ENCODE results near the gene TMPO.
"Not testable (repeated sequence)": the region's sequence is repeated elsewhere in the genome, so short reads cannot be mapped to it uniquely, and the experiment has no call there.

Gene TMPO

DNA sequence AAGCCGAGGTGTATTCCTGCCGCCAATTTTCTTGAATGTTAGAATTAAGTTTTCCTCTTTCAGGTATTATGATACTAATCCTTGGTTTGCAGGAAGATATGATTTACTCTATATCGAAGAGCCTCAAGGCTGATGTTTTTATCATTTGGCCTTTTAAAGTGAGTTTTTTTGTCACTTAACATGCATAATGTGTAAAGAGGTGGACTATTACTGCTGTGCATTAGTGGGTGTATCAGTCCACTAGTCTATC, 11.1 kb upstream of the TMPO start:
- no peaks in the 10 kb centered on the region for H3K9me3 ChIP-seq (ENCODE audit: control insufficient read depth in 5 of 5, low read length in 5 of 5)
- H3K27ac ChIP-seq (ENCODE audit: low read depth, low read length), result peak overlapping the region; percentile 97
- no peaks in the 10 kb centered on the region for H3K36me3 ChIP-seq (ENCODE audit: control insufficient read depth in 5 of 5, insufficient read depth in 5 of 5, low read length in 5 of 5)
- H3K9ac ChIP-seq (ENCODE audit: low read length in 5 of 5), result peak overlapping the region in 4 of 5 donors; percentile 73 to 96 (median 90)
- no peaks in the 10 kb centered on the region for H3K27me3 ChIP-seq (ENCODE audit: control insufficient read depth in 5 of 5, insufficient read depth in 4 of 5, low read length in 5 of 5)
- H3K4me1 ChIP-seq (ENCODE audit: control insufficient read depth in 5 of 5, insufficient read depth in 5 of 5, low read length in 5 of 5), result peaks cover 0 to 15% (median 4%) of the 10 kb centered on the region in 5 donors
- H3K4me3 ChIP-seq (ENCODE audit: low read depth in 1 of 5, low read length in 5 of 5), result peak overlapping the region; percentile 84 to 96 (median 93)

DNA sequence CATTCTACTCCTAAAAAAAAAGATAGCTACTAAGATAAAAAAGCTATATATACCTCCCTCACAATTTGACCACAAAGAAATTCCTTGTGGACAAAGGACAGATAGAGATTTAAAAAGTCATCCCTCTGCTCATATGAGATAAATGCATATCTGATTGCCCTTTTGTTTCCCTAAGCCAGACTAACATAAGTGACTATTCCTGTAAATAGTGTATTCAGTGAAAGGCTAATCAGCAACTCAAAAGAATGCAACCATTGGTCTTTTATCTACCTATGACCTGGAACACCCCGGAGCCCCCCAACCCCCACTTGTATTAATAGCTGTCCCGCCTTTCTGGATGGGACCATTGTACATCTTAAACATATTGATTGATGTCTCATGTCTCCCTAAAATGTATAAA, 6.3 kb upstream of the TMPO start:
- Histone ChIP-seq H3K27me3 (ENCODE audit: control insufficient read depth in 5 of 5, insufficient read depth in 4 of 5, low read length in 5 of 5) (no peaks in the 10 kb centered on the region), H3K9ac (ENCODE audit: low read length in 5 of 5) (no peak overlapping the region), H3K27ac (ENCODE audit: low read depth, low read length) (no peak overlapping the region), H3K36me3 (ENCODE audit: control insufficient read depth in 5 of 5, insufficient read depth in 5 of 5, low read length in 5 of 5) (no peaks in the 10 kb centered on the region), H3K4me1 (ENCODE audit: control insufficient read depth in 5 of 5, insufficient read depth in 5 of 5, low read length in 5 of 5) (peaks cover 0 to 8% (median 6%) of the 10 kb centered on the region in 5 donors), H3K4me3 (ENCODE audit: low read depth in 1 of 5, low read length in 5 of 5) (no peak overlapping the region), H3K9me3 (ENCODE audit: control insufficient read depth in 5 of 5, low read length in 5 of 5) (no peaks in the 10 kb centered on the region)

DNA sequence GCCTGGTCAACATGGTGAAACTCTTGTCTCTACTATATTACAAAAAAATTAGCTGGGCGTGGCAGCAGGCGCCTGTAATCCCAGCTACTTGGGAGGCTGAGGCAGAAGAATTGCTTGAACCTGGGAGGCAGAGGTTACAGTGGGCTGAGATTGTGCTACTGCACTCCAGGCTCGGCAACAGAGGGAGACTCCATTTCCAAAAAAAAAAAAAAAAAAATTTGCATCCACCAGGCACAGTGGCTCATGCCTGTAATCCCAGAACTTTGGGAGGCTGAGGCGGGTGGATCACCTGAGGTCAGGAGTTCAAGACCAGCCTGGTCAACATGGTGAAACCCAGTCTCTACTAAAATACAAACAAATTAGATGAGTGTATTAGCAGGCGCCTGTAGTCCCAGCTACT, 3.6 kb upstream of the TMPO start:
- not testable (repeated sequence) for H3K9ac ChIP-seq (ENCODE audit: low read length in 5 of 5); H3K27ac ChIP-seq (ENCODE audit: low read depth, low read length); H3K27me3 ChIP-seq (ENCODE audit: control insufficient read depth in 5 of 5, insufficient read depth in 4 of 5, low read length in 5 of 5); H3K4me3 ChIP-seq (ENCODE audit: low read depth in 1 of 5, low read length in 5 of 5); H3K36me3 ChIP-seq (ENCODE audit: control insufficient read depth in 5 of 5, insufficient read depth in 5 of 5, low read length in 5 of 5); H3K9me3 ChIP-seq (ENCODE audit: control insufficient read depth in 5 of 5, low read length in 5 of 5)
- peaks cover 0 to 20% (median 15%) of the 10 kb centered on the region in 5 donors for H3K4me1 ChIP-seq (ENCODE audit: control insufficient read depth in 5 of 5, insufficient read depth in 5 of 5, low read length in 5 of 5)

DNA sequence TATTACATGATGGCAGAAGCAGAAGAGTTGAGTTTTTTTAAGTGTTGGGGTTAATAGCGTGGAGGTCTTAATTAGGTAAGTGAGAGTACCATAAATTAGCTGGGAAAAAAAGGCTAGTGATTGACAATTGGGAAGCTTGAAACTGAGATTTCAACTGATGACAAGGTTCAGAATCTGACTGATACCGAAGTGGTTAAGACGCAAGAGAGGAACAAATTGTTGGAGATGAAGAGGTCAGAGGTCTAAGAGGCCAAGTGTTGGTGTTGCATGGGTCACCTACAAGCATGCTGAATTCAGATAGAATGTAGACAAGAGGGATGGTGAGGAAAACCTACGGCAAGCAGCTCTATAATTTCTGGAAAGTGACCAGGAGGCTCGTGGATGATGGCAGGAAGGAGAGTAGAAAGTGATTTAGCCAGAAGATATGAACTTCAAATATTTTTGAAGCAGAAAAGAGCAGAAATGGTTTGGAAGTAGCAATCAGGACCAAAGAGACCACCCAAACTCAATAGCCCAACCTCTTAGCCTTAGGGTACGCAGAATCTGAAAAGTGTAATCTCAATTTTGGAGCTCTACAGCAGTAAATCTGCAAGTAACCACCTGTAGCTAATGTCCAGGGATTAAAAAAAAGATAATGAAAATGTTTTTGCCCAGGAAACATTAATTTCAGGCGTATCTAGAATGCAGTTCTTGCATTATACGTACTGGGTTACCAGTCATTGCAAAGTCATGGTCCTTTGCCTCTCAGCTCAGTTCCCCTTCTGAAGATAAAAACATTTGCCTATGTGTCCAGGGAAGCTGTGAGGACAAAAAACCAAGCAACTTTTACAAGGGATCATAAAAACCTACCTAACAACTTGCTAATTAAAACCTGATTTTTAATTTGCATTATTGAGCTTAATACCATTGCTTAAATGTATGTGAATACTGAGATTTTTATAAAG, 1.7 kb upstream of the TMPO start:
- H3K4me3 ChIP-seq (ENCODE audit: low read depth in 1 of 5, low read length in 5 of 5), result no peak overlapping the region
- no peak overlapping the region for H3K27ac ChIP-seq (ENCODE audit: low read depth, low read length)
- peak overlapping the region in 2 of 5 donors; percentile 82 to 97 for H3K9ac ChIP-seq (ENCODE audit: low read length in 5 of 5)
- no peaks in the 10 kb centered on the region for H3K9me3 ChIP-seq (ENCODE audit: control insufficient read depth in 5 of 5, low read length in 5 of 5)
- H3K36me3 ChIP-seq (ENCODE audit: control insufficient read depth in 5 of 5, insufficient read depth in 5 of 5, low read length in 5 of 5), result no peaks in the 10 kb centered on the region
- no peaks in the 10 kb centered on the region for H3K27me3 ChIP-seq (ENCODE audit: control insufficient read depth in 5 of 5, insufficient read depth in 4 of 5, low read length in 5 of 5)
- peaks cover 2 to 30% (median 22%) of the 10 kb centered on the region in 5 donors for H3K4me1 ChIP-seq (ENCODE audit: control insufficient read depth in 5 of 5, insufficient read depth in 5 of 5, low read length in 5 of 5)

DNA sequence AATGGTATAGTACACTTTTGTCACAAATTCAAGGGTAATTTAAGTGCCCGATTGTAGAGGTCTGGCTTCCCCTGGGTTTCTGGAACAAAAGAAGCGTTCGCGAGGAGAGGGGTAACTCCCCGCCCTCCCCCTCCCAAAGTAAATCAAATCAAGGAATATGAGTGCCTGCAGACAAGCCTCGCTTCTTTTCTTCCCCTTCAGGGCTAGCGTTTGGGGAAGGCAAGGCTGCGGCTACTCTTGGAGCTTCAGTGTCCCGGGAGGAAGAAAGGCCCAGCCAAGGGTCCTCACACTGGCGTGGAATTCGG, 456 bp upstream of the TMPO start:
- H3K4me3 ChIP-seq (ENCODE audit: low read depth in 1 of 5, low read length in 5 of 5), result peak overlapping the region; percentile 93 to 99 (median 97)
- no peaks in the 10 kb centered on the region for H3K36me3 ChIP-seq (ENCODE audit: control insufficient read depth in 5 of 5, insufficient read depth in 5 of 5, low read length in 5 of 5)
- peak overlapping the region; percentile 85 for H3K27ac ChIP-seq (ENCODE audit: low read depth, low read length)
- H3K4me1 ChIP-seq (ENCODE audit: control insufficient read depth in 5 of 5, insufficient read depth in 5 of 5, low read length in 5 of 5), result peaks cover 2 to 30% (median 22%) of the 10 kb centered on the region in 5 donors
- H3K9me3 ChIP-seq (ENCODE audit: control insufficient read depth in 5 of 5, low read length in 5 of 5), result no peaks in the 10 kb centered on the region
- no peaks in the 10 kb centered on the region for H3K27me3 ChIP-seq (ENCODE audit: control insufficient read depth in 5 of 5, insufficient read depth in 4 of 5, low read length in 5 of 5)
- peak overlapping the region; percentile 53 to 97 (median 96) for H3K9ac ChIP-seq (ENCODE audit: low read length in 5 of 5)

DNA sequence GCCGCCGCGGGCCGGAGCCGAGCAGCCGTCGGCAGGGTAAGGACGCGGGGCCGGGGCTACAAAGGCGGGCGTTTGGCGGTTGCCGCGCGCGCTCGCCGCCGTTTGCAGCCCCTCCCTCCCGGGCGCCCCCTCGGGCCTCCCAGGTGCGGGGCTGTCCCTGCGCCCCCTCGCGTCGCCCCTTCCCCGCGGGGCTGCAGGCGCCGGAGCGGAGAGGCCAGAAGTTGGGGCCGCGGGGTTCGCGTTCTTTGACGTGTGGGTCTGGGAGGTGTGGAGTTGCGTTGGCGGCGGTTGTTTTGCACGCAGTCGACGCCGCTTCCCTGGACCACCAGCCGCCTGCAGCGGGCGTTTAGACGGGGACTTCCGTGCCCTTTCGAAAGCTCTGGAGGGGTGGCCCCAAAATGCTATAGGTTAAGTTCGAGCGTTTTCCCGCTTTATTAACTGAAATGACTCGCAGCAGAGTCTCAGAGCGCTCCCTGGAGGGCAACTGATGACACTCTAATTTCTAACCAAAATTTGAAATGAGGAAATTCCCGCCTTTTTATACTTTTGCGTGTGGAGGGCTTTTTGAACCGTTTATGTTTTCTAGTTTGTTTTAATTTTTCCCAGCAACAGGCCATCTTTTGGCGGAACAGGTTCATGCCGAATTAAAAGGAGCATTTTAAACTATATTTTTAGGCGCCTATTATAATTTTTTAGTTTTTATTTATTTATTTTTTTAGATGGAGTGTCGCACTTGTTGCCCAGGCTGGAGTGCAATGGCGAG, 902 bp downstream of the TMPO start:
- Histone ChIP-seq H3K4me1 (ENCODE audit: control insufficient read depth in 5 of 5, insufficient read depth in 5 of 5, low read length in 5 of 5) (peaks cover 2 to 30% (median 22%) of the 10 kb centered on the region in 5 donors), H3K9me3 (ENCODE audit: control insufficient read depth in 5 of 5, low read length in 5 of 5) (no peaks in the 10 kb centered on the region), H3K4me3 (ENCODE audit: low read depth in 1 of 5, low read length in 5 of 5) (peak overlapping the region; percentile 79 to 99 (median 94)), H3K9ac (ENCODE audit: low read length in 5 of 5) (peak overlapping the region in 4 of 5 donors; percentile 82 to 97 (median 96)), H3K36me3 (ENCODE audit: control insufficient read depth in 5 of 5, insufficient read depth in 5 of 5, low read length in 5 of 5) (no peaks in the 10 kb centered on the region), H3K27me3 (ENCODE audit: control insufficient read depth in 5 of 5, insufficient read depth in 4 of 5, low read length in 5 of 5) (no peaks in the 10 kb centered on the region), H3K27ac (ENCODE audit: low read depth, low read length) (peak overlapping the region; percentile 85)

DNA sequence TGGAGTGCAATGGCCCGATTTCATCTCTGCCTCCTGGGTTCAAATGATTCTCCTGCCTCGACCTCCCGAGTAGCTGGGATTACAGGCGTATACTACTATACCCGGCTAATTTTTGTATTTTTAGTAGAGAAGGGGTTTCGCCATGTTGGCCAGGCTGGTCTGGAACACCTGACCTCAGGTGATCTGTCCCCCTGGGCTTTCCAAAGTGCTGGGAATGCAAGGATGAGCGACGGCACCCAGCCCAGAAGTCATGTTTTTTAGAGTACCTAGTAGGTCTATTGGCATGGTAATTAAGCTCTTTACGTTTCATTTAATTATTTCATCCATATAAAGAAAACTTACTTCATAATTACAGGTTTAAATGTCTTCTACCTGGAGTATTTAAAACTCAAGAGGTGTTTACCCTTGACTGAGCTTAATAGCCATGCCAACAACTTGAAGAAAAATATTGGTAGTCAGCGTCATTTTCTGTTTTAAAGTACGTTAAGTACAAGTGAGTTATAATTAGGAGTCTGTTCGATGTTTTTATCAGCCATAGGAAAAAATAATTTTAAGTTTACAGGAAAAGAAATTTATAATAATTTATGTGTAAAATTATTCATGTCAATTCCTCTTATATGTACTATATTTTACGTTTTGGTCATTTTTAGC, 4.0 kb downstream of the TMPO start:
- Histone ChIP-seq H3K27ac (ENCODE audit: low read depth, low read length) (no peak overlapping the region), H3K9me3 (ENCODE audit: control insufficient read depth in 5 of 5, low read length in 5 of 5) (no peaks in the 10 kb centered on the region), H3K36me3 (ENCODE audit: control insufficient read depth in 5 of 5, insufficient read depth in 5 of 5, low read length in 5 of 5) (peaks cover 0 to 2% (median 0%) of the 10 kb centered on the region in 5 donors), H3K4me1 (ENCODE audit: control insufficient read depth in 5 of 5, insufficient read depth in 5 of 5, low read length in 5 of 5) (peaks cover 2 to 24% (median 16%) of the 10 kb centered on the region in 5 donors), H3K27me3 (ENCODE audit: control insufficient read depth in 5 of 5, insufficient read depth in 4 of 5, low read length in 5 of 5) (no peaks in the 10 kb centered on the region), H3K9ac (ENCODE audit: low read length in 5 of 5) (no peak overlapping the region), H3K4me3 (ENCODE audit: low read depth in 1 of 5, low read length in 5 of 5) (no peak overlapping the region)

DNA sequence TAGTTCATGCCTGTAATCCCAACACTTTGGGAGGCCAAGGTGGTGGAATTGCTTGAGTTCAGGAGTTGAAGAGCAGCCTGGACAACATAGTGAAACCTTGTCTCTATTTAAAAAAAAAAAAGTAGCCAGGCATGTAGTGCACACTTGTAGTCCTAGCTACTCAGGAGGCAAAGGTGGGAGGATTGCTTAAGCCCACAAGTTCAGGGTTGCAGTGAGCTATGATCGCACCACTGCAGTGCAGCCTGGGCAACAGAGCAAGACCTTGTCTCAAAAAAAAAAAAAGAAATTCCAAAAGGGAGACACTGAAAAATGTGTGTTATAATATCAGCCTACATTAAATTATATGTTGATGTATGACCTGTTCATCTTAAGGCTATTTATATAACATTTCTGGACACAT, 14.7 kb downstream of the TMPO start:
- no peak overlapping the region for H3K9ac ChIP-seq (ENCODE audit: low read length in 5 of 5)
- no peak overlapping the region for H3K27ac ChIP-seq (ENCODE audit: low read depth, low read length)
- H3K9me3 ChIP-seq (ENCODE audit: control insufficient read depth in 5 of 5, low read length in 5 of 5), result no peaks in the 10 kb centered on the region
- H3K4me3 ChIP-seq (ENCODE audit: low read depth in 1 of 5, low read length in 5 of 5), result no peak overlapping the region
- H3K36me3 ChIP-seq (ENCODE audit: control insufficient read depth in 5 of 5, insufficient read depth in 5 of 5, low read length in 5 of 5), result peaks cover 0 to 27% (median 14%) of the 10 kb centered on the region in 5 donors
- peaks cover 0 to 11% (median 0%) of the 10 kb centered on the region in 5 donors for H3K4me1 ChIP-seq (ENCODE audit: control insufficient read depth in 5 of 5, insufficient read depth in 5 of 5, low read length in 5 of 5)
- H3K27me3 ChIP-seq (ENCODE audit: control insufficient read depth in 5 of 5, insufficient read depth in 4 of 5, low read length in 5 of 5), result no peaks in the 10 kb centered on the region

DNA sequence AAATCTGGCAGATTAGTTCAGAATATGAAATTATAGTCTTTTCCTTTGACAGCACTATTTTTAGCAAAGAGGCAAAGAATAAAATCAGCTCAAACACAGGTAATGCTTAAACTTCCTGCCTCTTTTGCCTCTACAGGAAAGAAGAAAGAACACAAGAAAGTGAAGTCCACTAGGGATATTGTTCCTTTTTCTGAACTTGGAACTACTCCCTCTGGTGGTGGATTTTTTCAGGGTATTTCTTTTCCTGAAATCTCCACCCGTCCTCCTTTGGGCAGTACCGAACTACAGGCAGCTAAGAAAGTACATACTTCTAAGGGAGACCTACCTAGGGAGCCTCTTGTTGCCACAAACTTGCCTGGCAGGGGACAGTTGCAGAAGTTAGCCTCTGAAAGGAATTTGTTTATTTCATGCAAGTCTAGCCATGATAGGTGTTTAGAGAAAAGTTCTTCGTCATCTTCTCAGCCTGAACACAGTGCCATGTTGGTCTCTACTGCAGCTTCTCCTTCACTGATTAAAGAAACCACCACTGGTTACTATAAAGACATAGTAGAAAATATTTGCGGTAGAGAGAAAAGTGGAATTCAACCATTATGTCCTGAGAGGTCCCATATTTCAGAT, 17.4 kb downstream of the TMPO start:
- Histone ChIP-seq H3K4me1 (ENCODE audit: control insufficient read depth in 5 of 5, insufficient read depth in 5 of 5, low read length in 5 of 5) (peaks cover 0 to 11% (median 0%) of the 10 kb centered on the region in 5 donors), H3K27me3 (ENCODE audit: control insufficient read depth in 5 of 5, insufficient read depth in 4 of 5, low read length in 5 of 5) (no peaks in the 10 kb centered on the region), H3K9me3 (ENCODE audit: control insufficient read depth in 5 of 5, low read length in 5 of 5) (no peaks in the 10 kb centered on the region), H3K27ac (ENCODE audit: low read depth, low read length) (no peak overlapping the region), H3K4me3 (ENCODE audit: low read depth in 1 of 5, low read length in 5 of 5) (no peak overlapping the region), H3K9ac (ENCODE audit: low read length in 5 of 5) (no peak overlapping the region), H3K36me3 (ENCODE audit: control insufficient read depth in 5 of 5, insufficient read depth in 5 of 5, low read length in 5 of 5) (peaks cover 4 to 33% (median 14%) of the 10 kb centered on the region in 5 donors)
